Epithelial cell of prostate (primary cell): ENCODE measurements around the gene DDX19B.
"Not testable (repeated sequence)": the region's sequence is repeated elsewhere in the genome, so short reads cannot be mapped to it uniquely, and the experiment has no call there.

Experiments used
- DNase-seq: peaks from one replicate; pipeline ENCODE4 v3.0.0-alpha.2; 2011; ENCODE audit warnings: low read depth, low spot score
- H3K27ac ChIP-seq: fragments of 450-650 bp; 2 replicates; pipeline ENCODE4 v1.5.1; 2017; ENCODE audit warnings: mild to moderate bottlenecking

The DDX19B gene

GRCh38 chr16:70298988-70299938 lies at the start of gene DDX19B:
TSS of gene DDX19B (plus strand) at chr16:70299186. CDS start at chr16:70299298, 112 bp downstream.
- peak within 1 kb of the TSS; percentile 82 for H3K27ac ChIP-seq
- no peak for DNase-seq

- not testable (repeated sequence) for H3K27ac ChIP-seq, DNase-seq
These were observed 49.3 kb upstream of the DDX19B start for GRCh38 chr16:70249697-70250096.

DNA sequence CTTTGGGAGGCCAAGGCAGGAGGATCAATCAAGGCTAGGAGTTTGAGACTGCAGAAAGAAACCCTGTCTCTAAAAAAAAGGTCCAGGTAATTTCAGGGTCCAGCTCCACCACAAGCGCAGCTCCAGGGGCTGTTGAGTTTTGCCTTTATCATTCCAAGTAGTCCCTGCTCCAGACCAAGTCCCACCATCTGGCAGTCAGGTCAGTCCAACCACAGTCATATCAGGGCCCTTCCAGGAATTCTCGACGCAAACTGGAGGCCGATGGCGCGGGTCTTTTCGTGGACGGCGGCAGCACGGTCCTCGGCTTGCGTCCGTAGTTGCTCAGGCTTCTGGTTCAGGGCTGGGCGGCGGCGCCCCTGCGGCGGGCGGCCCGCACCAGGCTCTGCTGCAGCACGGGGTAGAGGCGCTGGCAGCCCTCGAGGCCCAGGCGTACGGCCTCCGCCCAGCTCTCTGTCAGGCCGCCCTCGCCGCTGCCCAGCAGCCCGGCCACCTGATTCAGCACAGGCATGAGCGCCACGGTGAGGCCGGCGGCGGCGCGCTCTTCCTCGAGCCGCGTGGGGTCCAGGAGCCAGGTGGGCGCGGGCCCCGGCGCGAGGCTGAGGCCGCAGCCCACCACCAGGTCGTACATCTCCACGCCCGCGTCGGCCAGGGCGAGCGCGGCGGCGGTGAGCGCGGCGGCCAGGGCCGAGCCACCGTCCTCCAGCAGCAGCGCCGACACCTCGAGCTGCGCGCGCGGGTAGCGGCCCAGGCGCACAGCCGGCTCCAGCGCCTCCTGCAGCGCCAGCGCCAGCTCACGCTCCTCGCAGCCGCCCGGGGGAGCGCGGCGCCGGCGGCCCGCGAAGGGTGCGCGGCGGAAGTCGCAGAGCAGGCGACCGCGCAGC lies 48.0 kb upstream of the DDX19B start:
- peak overlapping the region; percentile 54 for H3K27ac ChIP-seq
- no peak for DNase-seq

GRCh38 chr16:70251629-70252354 lies 47.2 kb upstream of the DDX19B start, which contains the start of gene EXOSC6:
TSS of gene EXOSC6 (minus strand) at chr16:70251940. CDS start at chr16:70251900, 40 bp downstream.
- peak within 1 kb of the TSS; percentile 54 for H3K27ac ChIP-seq
- DNase-seq = peak; percentile 68

DNA sequence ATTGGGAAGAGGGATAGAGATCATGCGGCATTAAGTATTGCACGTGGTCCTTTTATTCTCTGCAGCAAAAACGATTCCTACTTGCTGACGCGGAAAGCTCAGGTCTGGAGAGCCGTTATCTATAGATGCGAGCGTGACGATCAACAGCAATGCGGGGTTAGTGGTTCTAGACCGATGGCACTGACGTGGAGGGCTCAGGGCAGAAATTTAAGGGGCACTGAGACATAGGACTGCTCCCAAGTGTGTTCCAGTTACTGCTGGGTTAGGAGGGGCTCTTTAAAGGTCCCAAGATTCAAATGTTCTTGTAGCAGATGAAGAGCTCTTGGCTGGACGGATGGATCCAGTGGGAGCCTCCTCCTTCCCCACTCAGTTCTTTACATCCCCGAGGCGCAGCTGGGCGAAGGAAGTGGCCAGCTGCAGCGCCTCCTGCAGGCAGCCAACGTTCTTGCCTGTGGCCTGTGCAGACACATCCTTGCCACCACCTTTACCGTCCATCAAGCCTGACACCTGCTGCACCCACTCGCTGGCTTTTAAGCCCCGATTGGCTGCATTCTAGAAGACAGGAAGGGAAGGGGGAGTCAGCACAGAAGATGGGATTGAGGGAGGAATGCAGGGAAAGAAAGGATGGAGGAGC lies 46.5 kb upstream of the DDX19B start:
- DNase-seq = no peak
- H3K27ac ChIP-seq = no peak overlapping the region

DNA sequence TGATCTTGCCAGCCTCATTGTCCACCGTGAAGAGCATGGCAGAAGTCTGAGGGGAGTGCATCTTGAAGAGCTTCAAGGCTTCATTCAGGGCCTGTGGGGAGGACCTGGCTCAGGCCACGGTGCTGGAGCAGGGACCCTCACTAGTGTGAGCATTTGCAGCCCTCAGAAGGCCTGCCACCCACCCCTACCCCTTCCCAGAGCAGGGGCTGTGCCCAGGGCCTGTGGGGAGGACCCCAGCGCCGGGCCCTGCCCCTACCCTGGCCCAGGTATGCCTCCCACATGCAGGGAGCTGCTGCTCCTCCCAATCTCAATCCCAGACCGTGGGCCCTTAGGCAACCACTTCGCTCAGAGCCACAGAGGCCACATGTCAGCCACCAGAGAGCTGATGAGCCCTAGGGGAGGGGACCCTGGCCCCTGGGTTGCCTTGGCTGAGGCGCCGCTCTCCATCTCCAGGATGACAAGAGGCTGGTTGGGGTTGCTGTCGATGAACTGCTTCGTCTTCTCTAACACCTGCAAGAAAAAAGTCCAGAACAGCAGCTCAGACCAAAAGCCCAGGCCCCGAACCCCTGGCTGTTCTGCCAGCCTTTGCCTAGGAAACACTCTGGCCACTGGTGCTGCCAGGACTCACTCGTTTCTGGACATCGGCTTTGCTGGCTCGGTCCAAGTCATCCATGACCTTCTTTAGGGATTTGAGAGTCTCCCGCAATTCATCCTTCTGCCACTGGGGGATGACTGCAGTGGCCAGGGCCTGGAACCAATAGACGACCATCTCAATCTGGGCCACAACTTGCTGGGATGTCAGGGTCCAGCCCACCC lies 45.5 kb upstream of the DDX19B start:
- no peak overlapping the region for H3K27ac ChIP-seq
- no peak for DNase-seq

GRCh38 chr16:70254180-70254964 lies 44.6 kb upstream of the DDX19B start:
- H3K27ac ChIP-seq = no peak overlapping the region
- DNase-seq = no peak

- DNase-seq = no peak
These were observed 44.1 kb upstream of the DDX19B start for GRCh38 chr16:70254965-70255286.

DNA sequence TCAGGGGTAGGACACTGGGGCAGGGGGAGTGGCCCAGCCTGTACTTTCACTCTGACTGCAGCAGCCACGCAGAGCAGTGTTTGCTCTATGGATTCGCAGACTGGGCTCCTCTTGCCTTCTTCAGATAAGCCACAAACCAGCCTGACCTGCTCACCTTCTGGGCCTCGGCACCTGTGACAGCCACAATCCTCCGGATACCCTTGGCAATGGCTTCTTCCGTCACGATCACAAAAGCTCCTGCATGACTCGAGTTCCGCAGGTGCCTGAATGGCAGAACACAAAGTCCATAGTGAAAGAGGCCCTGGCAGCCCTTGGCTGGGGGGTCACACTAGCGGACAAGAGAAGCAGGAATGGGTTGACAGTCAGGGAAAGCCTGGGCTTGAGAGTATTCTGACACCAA lies 43.4 kb upstream of the DDX19B start:
- H3K27ac ChIP-seq = no peak overlapping the region
- no peak for DNase-seq

More at GRCh38 chr16:70254965-70255286, 44.1 kb upstream of the DDX19B start:
- no peak overlapping the region for H3K27ac ChIP-seq

GRCh38 chr16:70257391-70257790 lies 41.6 kb upstream of the DDX19B start:
- no peak for DNase-seq
- H3K27ac ChIP-seq = no peak overlapping the region

- DNase-seq = no peak
- H3K27ac ChIP-seq = no peak overlapping the region
These were observed 40.9 kb upstream of the DDX19B start for GRCh38 chr16:70258065-70258464.

- no peak for DNase-seq
- H3K27ac ChIP-seq = no peak overlapping the region
These were observed 40.0 kb upstream of the DDX19B start for GRCh38 chr16:70258946-70259345.

GRCh38 chr16:70259903-70260302 lies 39.1 kb upstream of the DDX19B start:
- not testable (repeated sequence) for H3K27ac ChIP-seq, DNase-seq

- DNase-seq = no peak
- H3K27ac ChIP-seq = no peak overlapping the region
These were observed 31.5 kb upstream of the DDX19B start for GRCh38 chr16:70267516-70267915.

DNA sequence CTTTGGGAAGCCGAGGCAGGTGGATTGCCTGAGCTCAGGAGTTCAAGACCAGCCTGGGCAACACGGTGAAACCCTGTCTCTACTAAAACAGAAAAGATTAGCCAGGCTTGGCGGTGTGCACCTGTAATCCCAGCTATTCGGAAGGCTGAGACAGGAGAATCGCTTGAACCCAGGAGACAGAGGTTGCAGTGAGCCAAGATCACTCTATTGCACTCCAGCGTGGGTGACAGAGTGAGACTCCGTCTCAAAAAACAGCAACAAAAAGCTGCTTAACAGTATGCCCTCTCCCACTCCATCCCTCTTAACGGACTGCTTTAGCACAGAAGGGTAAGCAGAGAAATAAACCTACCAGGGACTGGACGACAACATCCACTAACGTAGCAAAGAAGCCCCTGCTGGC lies 31.1 kb upstream of the DDX19B start:
- not testable (repeated sequence) for DNase-seq, H3K27ac ChIP-seq

DNA sequence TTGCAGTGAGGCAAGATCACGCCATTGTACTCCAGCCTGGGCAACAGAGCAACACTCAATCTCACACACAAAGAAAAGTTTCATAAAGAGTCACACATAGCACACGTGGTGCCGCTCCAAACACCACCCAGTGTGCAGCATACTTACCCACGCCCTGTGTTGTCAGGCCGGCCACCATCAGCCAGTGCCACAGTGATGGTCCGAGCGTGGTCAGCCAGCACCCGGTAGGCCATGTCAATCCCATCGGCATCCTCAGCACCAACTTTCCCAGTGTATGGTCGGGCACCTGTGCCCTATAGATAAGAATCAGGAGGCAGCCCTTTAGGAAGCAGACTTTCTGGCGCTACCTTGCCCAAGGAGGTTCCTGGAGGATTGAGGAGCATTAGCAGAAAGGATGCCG lies 29.5 kb upstream of the DDX19B start:
- DNase-seq = no peak
- no peak overlapping the region for H3K27ac ChIP-seq

- no peak overlapping the region for H3K27ac ChIP-seq
These were observed 28.8 kb upstream of the DDX19B start for GRCh38 chr16:70270176-70270575.

DNA sequence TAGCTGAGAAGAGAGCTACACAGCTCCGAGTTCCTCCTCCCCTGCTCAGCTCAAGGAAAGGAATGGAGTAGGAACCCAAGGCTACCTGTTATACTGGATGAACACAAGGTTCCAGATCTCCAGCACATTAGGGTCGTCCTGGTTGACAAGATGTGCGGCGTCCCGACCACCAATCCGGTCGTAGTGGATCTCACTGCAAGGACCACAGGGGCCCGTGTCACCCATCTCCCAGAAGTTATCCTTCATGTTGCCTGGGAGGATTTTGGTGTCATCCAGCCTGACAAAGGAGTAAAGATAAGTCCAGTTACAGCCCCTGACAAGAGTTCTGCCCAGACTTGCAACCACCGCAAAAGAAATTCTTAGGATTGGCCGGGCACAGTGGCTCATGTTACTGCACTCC lies 27.3 kb upstream of the DDX19B start:
- no peak overlapping the region for H3K27ac ChIP-seq
- no peak for DNase-seq

More at GRCh38 chr16:70270176-70270575, 28.8 kb upstream of the DDX19B start:
- DNase-seq = no peak
